DND-41 (cell line): Measurements from ENCODE around the gene FAM135A.

Experiments used
- ATAC-seq: fragments of 200-7000 bp; cut with Tn5 transposase; 3 replicates; pipeline ENCODE4 v1.9.1; 2021; ENCODE audit warnings: low read depth; ENCODE audit not compliant: insufficient read depth
- DNase-seq: peaks from one replicate; pipeline ENCODE4 v3.0.0-alpha.2; 2020
- H2AFZ ChIP-seq: 2 replicates; pipeline ENCODE4 v1.6.0; 2012; ENCODE audit warnings: low read depth, low read length
- H3K27ac ChIP-seq: 2 replicates; pipeline ENCODE4 v1.5.1; 2012; ENCODE audit warnings: low read length, inconsistent platforms
- H3K27me3 ChIP-seq: fragments of 200-600 bp; sonication (generic); 2 replicates; pipeline ENCODE4 v1.6.0; 2012; ENCODE audit warnings: low read length, mild to moderate bottlenecking, inconsistent platforms; ENCODE audit not compliant: insufficient read depth, poor library complexity
- H3K36me3 ChIP-seq: 2 replicates; pipeline ENCODE4 v1.5.1; 2012; ENCODE audit warnings: low read length, inconsistent platforms; ENCODE audit not compliant: insufficient read depth
- H3K4me1 ChIP-seq: 2 replicates; pipeline ENCODE4 v1.5.1; 2012; ENCODE audit warnings: mild to moderate bottlenecking, low read length; ENCODE audit not compliant: insufficient read depth
- H3K4me2 ChIP-seq: 2 replicates; pipeline ENCODE4 v1.6.0; 2012; ENCODE audit warnings: mild to moderate bottlenecking, moderate library complexity, low read length, inconsistent platforms; ENCODE audit not compliant: insufficient read depth
- H3K4me3 ChIP-seq, 2 experiments: fragments of 200-600 bp in 1 of 2; shearing (Covaris generic) in 1 of 2; 2 replicates each; pipeline ENCODE4 v1.5.1; 2012 to 2016; ENCODE audit warnings: inconsistent platforms in 2 of 2, low read length in 2 of 2, mild to moderate bottlenecking in 2 of 2, low read depth in 1 of 2, moderate library complexity in 1 of 2
- H3K79me2 ChIP-seq: 2 replicates; pipeline ENCODE4 v1.6.0; 2012; ENCODE audit warnings: low read length, inconsistent platforms; ENCODE audit not compliant: insufficient read depth
- H3K9ac ChIP-seq: 2 replicates; pipeline ENCODE4 v1.6.0; 2012; ENCODE audit warnings: low read depth, mild to moderate bottlenecking, inconsistent platforms, low read length, moderate library complexity
- H3K9me3 ChIP-seq: 2 replicates; pipeline ENCODE4 v1.5.1; 2012; ENCODE audit warnings: low read length, moderate library complexity, mild to moderate bottlenecking, inconsistent platforms; ENCODE audit not compliant: insufficient read depth, severe bottlenecking
- H4K20me1 ChIP-seq: 2 replicates; pipeline ENCODE4 v1.6.0; 2012; ENCODE audit warnings: low read length; ENCODE audit not compliant: insufficient read depth
- EZH2 ChIP-seq: IDR thresholded peaks from 3 replicates; pipeline ENCODE4 v1.6.1; 2012; ENCODE audit warnings: borderline replicate concordance, low read depth, mild to moderate bottlenecking, moderate library complexity, low read length, inconsistent platforms; ENCODE audit not compliant: severe bottlenecking
- TF ChIP-seq, protein P1 (sequence below): IDR thresholded peaks from 2 replicates; pipeline ENCODE4 v1.5.1; 2012; ENCODE audit warnings: borderline replicate concordance, low read length, moderate library complexity, mild to moderate bottlenecking; ENCODE audit not compliant: poor library complexity, severe bottlenecking; ENCODE audit errors: extremely low read depth

FAM135A gene

DNA sequence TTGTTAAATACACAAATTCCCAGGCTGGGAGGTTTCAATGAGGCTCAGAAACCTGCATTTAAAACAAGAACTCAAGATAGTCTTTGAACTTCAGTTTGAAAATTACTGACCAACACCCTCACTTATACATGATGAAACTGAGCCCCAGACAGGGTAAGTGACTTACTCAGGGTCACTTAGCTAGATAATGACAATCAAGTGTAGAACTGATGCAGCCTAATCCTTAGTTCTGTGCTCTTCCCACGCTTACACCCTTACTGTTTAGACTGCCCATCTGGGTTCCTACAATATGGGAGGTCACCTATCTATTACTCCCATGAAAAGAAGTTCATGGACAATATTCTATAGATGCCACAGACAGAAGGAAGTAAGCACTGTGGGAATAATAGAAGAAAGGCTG lies 24.5 kb upstream of the FAM135A start:
- Histone ChIP-seq H3K4me2 (no peak overlapping the region), H3K27me3 (peaks cover 14% of the 10 kb centered on the region), H3K79me2 (no peaks in the 10 kb centered on the region), H2AFZ (no peak overlapping the region), H3K9ac (no peak overlapping the region), H3K4me3 (no peak overlapping the region), H3K9me3 (no peaks in the 10 kb centered on the region), H4K20me1 (no peaks in the 10 kb centered on the region), H3K36me3 (no peaks in the 10 kb centered on the region), H3K4me1 (no peaks in the 10 kb centered on the region), H3K27ac (no peak overlapping the region)
- ATAC-seq = no peak
- no peak for DNase-seq
- no peak for TF ChIP-seq EZH2
- TF ChIP-seq, protein P1, sequence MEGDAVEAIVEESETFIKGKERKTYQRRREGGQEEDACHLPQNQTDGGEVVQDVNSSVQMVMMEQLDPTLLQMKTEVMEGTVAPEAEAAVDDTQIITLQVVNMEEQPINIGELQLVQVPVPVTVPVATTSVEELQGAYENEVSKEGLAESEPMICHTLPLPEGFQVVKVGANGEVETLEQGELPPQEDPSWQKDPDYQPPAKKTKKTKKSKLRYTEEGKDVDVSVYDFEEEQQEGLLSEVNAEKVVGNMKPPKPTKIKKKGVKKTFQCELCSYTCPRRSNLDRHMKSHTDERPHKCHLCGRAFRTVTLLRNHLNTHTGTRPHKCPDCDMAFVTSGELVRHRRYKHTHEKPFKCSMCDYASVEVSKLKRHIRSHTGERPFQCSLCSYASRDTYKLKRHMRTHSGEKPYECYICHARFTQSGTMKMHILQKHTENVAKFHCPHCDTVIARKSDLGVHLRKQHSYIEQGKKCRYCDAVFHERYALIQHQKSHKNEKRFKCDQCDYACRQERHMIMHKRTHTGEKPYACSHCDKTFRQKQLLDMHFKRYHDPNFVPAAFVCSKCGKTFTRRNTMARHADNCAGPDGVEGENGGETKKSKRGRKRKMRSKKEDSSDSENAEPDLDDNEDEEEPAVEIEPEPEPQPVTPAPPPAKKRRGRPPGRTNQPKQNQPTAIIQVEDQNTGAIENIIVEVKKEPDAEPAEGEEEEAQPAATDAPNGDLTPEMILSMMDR = no peak

DNA sequence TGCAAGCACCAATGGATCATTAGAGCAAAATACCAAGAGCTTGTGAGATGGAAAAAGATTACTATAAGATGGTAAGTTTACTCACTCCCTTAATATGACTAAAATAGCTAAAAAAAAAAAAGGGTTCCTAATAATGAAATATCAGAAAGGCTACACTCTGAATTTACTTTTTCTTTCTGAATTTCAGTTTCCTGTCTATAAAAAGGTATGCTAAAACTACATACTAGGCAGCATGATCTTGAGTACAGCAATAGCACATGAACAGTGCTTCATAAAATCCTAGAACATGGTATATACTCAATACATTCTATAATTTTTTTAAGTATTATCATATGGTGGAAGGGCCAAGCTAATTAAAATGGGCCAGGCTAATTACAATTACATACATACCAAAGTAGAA lies 24.0 kb upstream of the FAM135A start:
- H3K4me2 ChIP-seq = no peak overlapping the region
- H4K20me1 ChIP-seq = no peaks in the 10 kb centered on the region
- no peak overlapping the region for H3K9ac ChIP-seq
- H3K4me1 ChIP-seq = no peaks in the 10 kb centered on the region
- ATAC-seq = no peak
- no peak overlapping the region for H2AFZ ChIP-seq
- no peaks in the 10 kb centered on the region for H3K36me3 ChIP-seq
- H3K9me3 ChIP-seq = no peaks in the 10 kb centered on the region
- H3K27me3 ChIP-seq = peaks cover 14% of the 10 kb centered on the region
- no peak overlapping the region for H3K27ac ChIP-seq
- TF ChIP-seq, protein P1 = no peak
- TF ChIP-seq EZH2 = no peak
- no peak overlapping the region for H3K4me3 ChIP-seq
- no peak for DNase-seq
- no peaks in the 10 kb centered on the region for H3K79me2 ChIP-seq

DNA sequence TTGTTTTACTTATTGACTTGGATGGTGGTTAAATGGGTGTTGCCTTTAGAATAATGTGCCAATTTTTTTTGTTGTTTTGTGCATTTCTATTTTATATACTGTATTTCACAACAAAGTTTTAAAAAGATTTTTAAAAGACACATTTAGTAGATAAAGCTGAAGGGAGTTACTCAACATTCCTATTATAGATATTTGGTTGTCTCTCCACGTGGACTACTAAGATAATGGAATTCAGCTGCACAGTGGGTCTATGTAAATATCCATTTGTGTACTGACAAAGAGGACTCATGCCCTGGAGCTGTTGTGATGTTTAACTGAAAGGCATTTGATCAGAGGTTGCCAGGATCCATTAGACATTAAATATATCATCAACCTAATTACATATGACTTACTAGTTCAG lies 23.2 kb upstream of the FAM135A start:
- DNase-seq (no peak), ATAC-seq (no peak)
- no peaks in the 10 kb centered on the region for H3K79me2 ChIP-seq
- peaks cover 14% of the 10 kb centered on the region for H3K27me3 ChIP-seq
- no peak overlapping the region for H3K4me3 ChIP-seq
- no peak overlapping the region for H2AFZ ChIP-seq
- no peaks in the 10 kb centered on the region for H3K36me3 ChIP-seq
- H3K9me3 ChIP-seq = no peaks in the 10 kb centered on the region
- no peak overlapping the region for H3K27ac ChIP-seq
- no peaks in the 10 kb centered on the region for H3K4me1 ChIP-seq
- no peak overlapping the region for H3K4me2 ChIP-seq
- TF ChIP-seq, protein P1 = no peak
- TF ChIP-seq EZH2 = no peak
- no peak overlapping the region for H3K9ac ChIP-seq
- H4K20me1 ChIP-seq = no peaks in the 10 kb centered on the region

DNA sequence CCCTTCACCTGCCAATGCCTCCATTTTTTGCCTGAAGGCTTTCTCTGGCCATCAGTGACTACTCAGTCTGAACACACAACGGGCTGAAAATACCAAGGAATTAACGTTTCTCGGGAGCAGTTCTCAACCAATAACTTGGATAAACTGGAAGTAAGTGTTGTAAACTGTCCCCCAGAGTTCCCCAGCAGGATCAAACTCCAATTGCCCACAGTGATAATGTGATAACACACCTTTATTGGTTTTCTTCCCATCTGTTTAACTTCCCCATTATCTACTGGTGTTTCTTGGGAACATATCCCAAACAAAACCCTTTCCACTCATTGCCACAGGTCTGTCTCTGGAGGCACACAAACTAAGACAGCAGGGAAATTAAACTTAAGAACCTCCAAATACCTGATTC lies 21.8 kb upstream of the FAM135A start:
- H3K4me3 ChIP-seq = no peak overlapping the region
- H3K9me3 ChIP-seq = no peaks in the 10 kb centered on the region
- no peaks in the 10 kb centered on the region for H3K36me3 ChIP-seq
- H3K4me1 ChIP-seq = no peaks in the 10 kb centered on the region
- no peak overlapping the region for H3K27ac ChIP-seq
- no peak overlapping the region for H3K9ac ChIP-seq
- H3K4me2 ChIP-seq = no peak overlapping the region
- no peaks in the 10 kb centered on the region for H4K20me1 ChIP-seq
- ATAC-seq (no peak), DNase-seq (no peak)
- peaks cover 14% of the 10 kb centered on the region for H3K27me3 ChIP-seq
- no peak for TF ChIP-seq EZH2
- TF ChIP-seq, protein P1 = no peak
- H2AFZ ChIP-seq = no peak overlapping the region
- H3K79me2 ChIP-seq = no peaks in the 10 kb centered on the region
